ENCODE data around the gene IRF1. TPM values are rescaled to one million over a fixed set of nuclear protein-coding genes. Genes with fewer than 3 reads are reported as not detected.

IRF1 gene
- total and polyA plus RNA-seq, 2 of the 4 experiments (the other 2 are of a cell fraction) = 11.1 to 18.9 TPM

- Histone ChIP-seq H2AK9ac (replicated peaks; ENCODE audit: low read depth, low read length, poor library complexity) (peak overlapping the region; percentile 17), H2BK15ac (ENCODE audit: low read depth, low read length) (no peak overlapping the region; the same call in 2 of the 3 replicates), H4K5ac (ENCODE audit: low read depth, low read length) (no peak overlapping the region), H2BK120ac (ENCODE audit: low read depth, low read length) (no peak overlapping the region), H3K4ac (ENCODE audit: low read depth, low read length) (0 out of 2 replicates have a peak overlapping the region, but pooled peaks have one; percentile 48), H2BK5ac (ENCODE audit: low read depth, low read length, poor library complexity, severe bottlenecking) (no peak overlapping the region), H3K14ac (replicated peaks; ENCODE audit: low read depth, low read length) (no peak overlapping the region), H2BK20ac (ENCODE audit: low read depth, low read length) (no peak overlapping the region), H3K36me3 (ENCODE audit: control insufficient read depth, insufficient read depth, low read length) (no peaks in the 10 kb centered on the region), H3K27ac (ENCODE audit: insufficient read depth, low read length) (no peak overlapping the region), H3K9me1 (ENCODE audit: insufficient read depth, low read length) (peaks cover 28% of the 10 kb centered on the region), H3K79me1 (ENCODE audit: low read depth in 1 of 2, low read length in 2 of 2) (no peaks in the 10 kb centered on the region), H2AFZ (replicated peaks; ENCODE audit: low read length, poor library complexity) (no peak overlapping the region), H3K9me3 (ENCODE audit: control insufficient read depth, insufficient read depth, low read length) (no peaks in the 10 kb centered on the region), H3K27me3 (ENCODE audit: control insufficient read depth, insufficient read depth, low read length) (no peaks in the 10 kb centered on the region), H2AK5ac (ENCODE audit: low read depth, low read length) (no peak overlapping the region), H4K8ac (ENCODE audit: low read depth in 2 of 2, low read length in 2 of 2) (no peak overlapping the region), H3K9ac (ENCODE audit: low read depth, low read length) (no peak overlapping the region), H3K56ac (ENCODE audit: extremely low read depth, insufficient read depth, low read length) (no peak overlapping the region), H3K4me3 (ENCODE audit: insufficient read depth, low read depth, low read length) (no peak overlapping the region), H3K4me1 (ENCODE audit: control insufficient read depth, insufficient read depth, low read length) (peaks cover 9% of the 10 kb centered on the region), H4K20me1 (ENCODE audit: insufficient read depth, low read length) (no peaks in the 10 kb centered on the region), H3K23ac (ENCODE audit: low read depth, low read length) (no peak overlapping the region), H4K91ac (ENCODE audit: insufficient read depth, low read depth, low read length) (no peak overlapping the region), H3K4me2 (ENCODE audit: low read depth, low read length) (no peak overlapping the region), H3K18ac (ENCODE audit: low read depth, low read length) (no peak overlapping the region)
- CTCF ChIA-PET = no interaction called here
- BruUV-seq (replicated peaks) = no TSS peak
- ATAC-seq (ENCODE audit: low read depth) (no peak), DNase-seq (no peak)
- intact Hi-C loops (cut with micrococcal nuclease) = no loop called here
- POLR2A ChIA-PET (ENCODE audit: unreplicated experiment) = no interaction called here
- WGBS, 2 experiments (ENCODE audit: extremely low coverage in 2 of 2, insufficient read length in 1 of 2) = 87% methylated on average over 3 of the region's 8 CpGs; no CpG with 5 or more reads in 1 of the 2 experiments
- no peak for TF ChIP-seq USF2 (IDR thresholded peaks at IDR 0.05; ENCODE audit: low read depth, low read length)
- TF ChIP-seq RCOR1 (IDR thresholded peaks at IDR 0.05; ENCODE audit: insufficient replicate concordance, low read length) = no peak
- no peak for TF ChIP-seq NFE2L2 (IDR thresholded peaks at IDR 0.05; ENCODE audit: low read depth, low read length)
- no peak for TF ChIP-seq FOS (IDR thresholded peaks at IDR 0.05; ENCODE audit: low read depth, low read length)
- TF ChIP-seq BHLHE40 (IDR thresholded peaks at IDR 0.05; ENCODE audit: low read depth, low read length) = no peak
- no peak for TF ChIP-seq RAD21 (IDR thresholded peaks at IDR 0.05; ENCODE audit: low read length)
- no peak for TF ChIP-seq CEBPB (IDR thresholded peaks at IDR 0.05; ENCODE audit: low read depth, low read length)
- no peak for TF ChIP-seq POLR2A (IDR thresholded peaks at IDR 0.05; ENCODE audit: low read depth, low read length)
- TF ChIP-seq MXI1 (IDR thresholded peaks at IDR 0.05; ENCODE audit: borderline replicate concordance, low read depth, low read length) = no peak
- TF ChIP-seq ELK1 (IDR thresholded peaks at IDR 0.05; ENCODE audit: borderline replicate concordance, low read depth, low read length) = no peak
- TF ChIP-seq RFX5 (IDR thresholded peaks at IDR 0.05; ENCODE audit: low read depth, low read length) = no peak
- TF ChIP-seq CHD1 (IDR thresholded peaks at IDR 0.05; ENCODE audit: low read depth, low read length) = no peak
- TF ChIP-seq SMC3 (IDR thresholded peaks at IDR 0.05; ENCODE audit: low read depth, low read length) = no peak
- no peak for TF ChIP-seq MAFK (IDR thresholded peaks at IDR 0.05; ENCODE audit: low read depth, low read length)
- TF ChIP-seq MAZ (IDR thresholded peaks at IDR 0.05; ENCODE audit: borderline replicate concordance, low read depth, low read length) = no peak
- TF ChIP-seq CTCF (conservative IDR thresholded peaks at IDR 0.05; ENCODE audit: low read depth, low read length) = no peak
- in situ Hi-C loops (cut with MboI; ENCODE audit: low sequenced_read_pairs) = loop anchor here (5.0 kb wide), 1 partner anchor 51 kb away; no protein-coding TSS in a partner anchor
- dilution Hi-C loops (cut with HindIII; ENCODE audit: low sequenced_read_pairs, unreplicated experiment) = no loop called here
These were observed 17.5 kb downstream of the IRF1 start for GRCh38 chr5:132473019-132473531.
